ENCODE measurements around the gene MED27. TPM values are rescaled to one million over a fixed set of nuclear protein-coding genes. Genes with fewer than 3 reads are reported as not detected.

The MED27 gene
- total RNA-seq, 3 donors from 2014 or later, result 14.4 to 20.3 (median 15.8) TPM

DNA sequence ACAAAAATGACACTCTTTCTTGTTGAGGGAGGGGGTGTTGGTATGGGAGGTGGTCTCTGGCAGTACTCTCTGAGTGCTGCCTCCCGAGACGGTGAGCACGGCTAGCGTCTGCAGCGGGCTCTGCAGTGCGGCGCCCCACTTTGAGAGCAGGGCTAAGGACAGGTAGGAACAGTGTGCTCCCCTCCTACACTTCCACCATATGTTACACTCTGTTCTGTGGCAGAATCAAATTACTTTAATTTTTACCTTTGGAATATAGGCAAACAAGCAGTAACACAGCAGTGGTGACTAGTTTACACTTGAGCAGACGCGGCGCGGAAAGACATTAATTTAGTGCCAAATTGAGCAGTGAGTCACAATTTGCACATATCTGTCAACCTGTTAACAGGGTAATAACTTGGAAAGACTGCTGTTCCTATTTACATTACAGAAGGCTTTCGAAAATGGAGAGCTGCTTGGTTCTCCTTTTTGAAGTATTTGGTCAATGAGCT lies 136.3 kb downstream of the MED27 start:
- DNase-seq (ENCODE audit: low spot score in 2 of 2), result no peak
- no peak overlapping the region for H3K4me3 ChIP-seq
- TF ChIP-seq, protein P1, sequence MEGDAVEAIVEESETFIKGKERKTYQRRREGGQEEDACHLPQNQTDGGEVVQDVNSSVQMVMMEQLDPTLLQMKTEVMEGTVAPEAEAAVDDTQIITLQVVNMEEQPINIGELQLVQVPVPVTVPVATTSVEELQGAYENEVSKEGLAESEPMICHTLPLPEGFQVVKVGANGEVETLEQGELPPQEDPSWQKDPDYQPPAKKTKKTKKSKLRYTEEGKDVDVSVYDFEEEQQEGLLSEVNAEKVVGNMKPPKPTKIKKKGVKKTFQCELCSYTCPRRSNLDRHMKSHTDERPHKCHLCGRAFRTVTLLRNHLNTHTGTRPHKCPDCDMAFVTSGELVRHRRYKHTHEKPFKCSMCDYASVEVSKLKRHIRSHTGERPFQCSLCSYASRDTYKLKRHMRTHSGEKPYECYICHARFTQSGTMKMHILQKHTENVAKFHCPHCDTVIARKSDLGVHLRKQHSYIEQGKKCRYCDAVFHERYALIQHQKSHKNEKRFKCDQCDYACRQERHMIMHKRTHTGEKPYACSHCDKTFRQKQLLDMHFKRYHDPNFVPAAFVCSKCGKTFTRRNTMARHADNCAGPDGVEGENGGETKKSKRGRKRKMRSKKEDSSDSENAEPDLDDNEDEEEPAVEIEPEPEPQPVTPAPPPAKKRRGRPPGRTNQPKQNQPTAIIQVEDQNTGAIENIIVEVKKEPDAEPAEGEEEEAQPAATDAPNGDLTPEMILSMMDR (IDR thresholded peaks at IDR 0.05), result no peak
- no peak for TF ChIP-seq POLR2AphosphoS5 (IDR thresholded peaks at IDR 0.05)
- TF ChIP-seq POLR2A (IDR thresholded peaks at IDR 0.05), result no peak
- H3K36me3 ChIP-seq, result no peaks in the 10 kb centered on the region
- no peaks in the 10 kb centered on the region for H3K27me3 ChIP-seq
- H3K27ac ChIP-seq, result no peak overlapping the region
- H3K4me1 ChIP-seq, result no peaks in the 10 kb centered on the region
- H3K9me3 ChIP-seq, result no peaks in the 10 kb centered on the region
- intact Hi-C loops (cut with DNase I; ENCODE audit: low total_unique reads), result no loop called here

DNA sequence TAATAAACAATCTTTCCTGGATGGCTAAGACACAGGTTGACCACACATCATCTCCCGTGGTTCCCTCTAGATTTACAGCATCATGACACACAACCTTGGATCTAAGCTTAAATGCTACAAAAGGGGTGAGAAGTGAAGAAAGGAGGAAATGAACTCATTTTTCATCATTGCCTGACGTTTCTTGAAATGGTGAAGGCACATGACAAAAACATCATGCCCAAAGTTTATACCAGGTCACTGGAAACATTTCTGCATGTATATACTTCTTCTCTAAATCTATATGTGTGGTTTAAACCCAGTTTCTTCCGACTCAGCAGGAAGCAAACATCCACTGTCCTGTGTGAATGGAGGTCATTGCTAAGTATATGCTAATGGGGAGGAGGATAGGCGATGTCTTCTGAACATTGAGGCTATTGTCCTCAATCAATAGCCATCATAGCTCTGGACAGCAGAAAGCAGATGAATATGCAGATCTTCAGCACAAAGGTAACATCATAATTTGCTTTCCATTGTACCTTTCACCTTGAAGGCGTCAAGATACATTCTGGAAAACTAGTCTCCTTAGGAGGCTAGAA lies 137.4 kb downstream of the MED27 start:
- no peak for DNase-seq (ENCODE audit: low spot score in 2 of 2)
- H3K4me1 ChIP-seq, result no peaks in the 10 kb centered on the region
- no peak overlapping the region for H3K4me3 ChIP-seq
- no peaks in the 10 kb centered on the region for H3K27me3 ChIP-seq
- no peaks in the 10 kb centered on the region for H3K36me3 ChIP-seq
- TF ChIP-seq POLR2AphosphoS5 (IDR thresholded peaks at IDR 0.05) (no peak), POLR2A (IDR thresholded peaks at IDR 0.05) (no peak)
- TF ChIP-seq, protein P1 (IDR thresholded peaks at IDR 0.05), result no peak
- H3K27ac ChIP-seq, result no peak overlapping the region
- intact Hi-C loops (cut with DNase I; ENCODE audit: low total_unique reads), result no loop called here
- H3K9me3 ChIP-seq, result no peaks in the 10 kb centered on the region

DNA sequence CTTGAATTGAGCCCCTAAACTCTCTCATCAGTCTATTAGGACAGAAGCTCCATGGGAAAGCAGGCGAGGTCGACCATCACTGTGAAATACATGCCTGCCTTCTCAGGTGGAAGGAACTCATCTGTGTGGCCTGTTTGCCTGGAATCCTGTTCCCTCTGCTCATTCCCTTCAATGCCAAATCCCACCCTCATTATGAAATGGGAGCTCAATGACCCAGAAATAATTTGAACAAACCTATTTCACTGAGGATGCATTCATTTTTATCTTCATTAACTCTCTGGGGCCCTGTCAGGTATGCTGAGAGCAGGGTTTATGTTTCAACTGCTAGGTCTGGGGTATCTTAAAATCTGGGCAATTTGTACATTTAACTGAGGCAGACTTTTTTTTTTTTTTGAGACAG lies 142.2 kb downstream of the MED27 start:
- Histone ChIP-seq H3K27me3 (no peaks in the 10 kb centered on the region), H3K9me3 (no peaks in the 10 kb centered on the region), H3K4me1 (no peaks in the 10 kb centered on the region), H3K36me3 (no peaks in the 10 kb centered on the region), H3K27ac (no peak overlapping the region), H3K4me3 (no peak overlapping the region)
- intact Hi-C loops (cut with DNase I; ENCODE audit: low total_unique reads), result no loop called here
- no peak for DNase-seq (ENCODE audit: low spot score in 2 of 2)
- TF ChIP-seq, protein P1 (IDR thresholded peaks at IDR 0.05), result no peak
- TF ChIP-seq POLR2AphosphoS5 (IDR thresholded peaks at IDR 0.05) (no peak), POLR2A (IDR thresholded peaks at IDR 0.05) (no peak)

DNA sequence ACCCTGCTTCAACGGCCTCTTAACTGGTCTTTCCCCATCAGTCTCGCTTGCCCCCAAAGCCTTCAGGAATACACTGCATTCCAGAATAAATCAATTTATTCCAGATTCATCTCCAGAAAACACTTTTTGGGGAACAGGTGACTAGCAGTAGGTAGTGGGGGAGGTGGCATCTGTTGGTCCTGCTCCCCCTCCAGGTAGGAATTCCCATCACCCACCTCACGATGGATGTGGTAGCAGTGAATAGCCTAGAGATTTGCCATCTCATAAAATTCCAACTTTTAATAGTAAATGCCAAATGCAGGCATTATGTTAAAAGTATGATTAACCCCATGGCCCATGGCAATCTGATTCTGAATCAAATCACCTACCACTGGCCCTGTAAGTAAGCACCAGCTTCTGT lies 142.7 kb downstream of the MED27 start:
- H3K4me1 ChIP-seq, result no peaks in the 10 kb centered on the region
- H3K36me3 ChIP-seq, result no peaks in the 10 kb centered on the region
- H3K9me3 ChIP-seq, result no peaks in the 10 kb centered on the region
- DNase-seq (ENCODE audit: low spot score in 2 of 2), result no peak
- intact Hi-C loops (cut with DNase I; ENCODE audit: low total_unique reads), result no loop called here
- H3K27me3 ChIP-seq, result no peaks in the 10 kb centered on the region
- no peak overlapping the region for H3K27ac ChIP-seq
- TF ChIP-seq POLR2A (IDR thresholded peaks at IDR 0.05) (no peak), POLR2AphosphoS5 (IDR thresholded peaks at IDR 0.05) (no peak)
- TF ChIP-seq, protein P1 (IDR thresholded peaks at IDR 0.05), result no peak
- H3K4me3 ChIP-seq, result no peak overlapping the region

DNA sequence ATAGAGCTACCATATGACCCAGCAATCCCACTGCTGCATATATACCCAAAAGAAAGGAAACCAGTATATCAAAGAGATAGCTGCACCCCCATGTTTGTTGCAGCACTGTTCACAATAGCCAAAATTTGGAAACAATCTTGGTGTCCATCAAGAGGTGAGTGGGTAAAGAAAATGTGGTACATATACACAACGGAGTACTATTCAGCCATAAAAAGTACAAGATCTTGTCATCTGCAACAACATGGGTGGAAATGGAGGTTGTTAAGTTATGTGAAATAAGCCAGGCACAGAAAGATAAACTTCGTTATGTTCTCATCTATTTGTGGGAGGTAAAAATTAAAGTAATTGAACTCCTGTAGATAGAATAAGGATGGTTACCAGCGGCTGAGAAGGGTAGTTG lies 145.0 kb downstream of the MED27 start:
- intact Hi-C loops (cut with DNase I; ENCODE audit: low total_unique reads), result no loop called here
- no peak for DNase-seq (ENCODE audit: low spot score in 2 of 2)
- no peaks in the 10 kb centered on the region for H3K4me1 ChIP-seq
- no peak for TF ChIP-seq POLR2A (IDR thresholded peaks at IDR 0.05)
- TF ChIP-seq POLR2AphosphoS5 (IDR thresholded peaks at IDR 0.05), result no peak
- TF ChIP-seq, protein P1 (IDR thresholded peaks at IDR 0.05), result no peak
- H3K36me3 ChIP-seq, result no peaks in the 10 kb centered on the region
- no peak overlapping the region for H3K27ac ChIP-seq
- no peak overlapping the region for H3K4me3 ChIP-seq
- no peaks in the 10 kb centered on the region for H3K27me3 ChIP-seq
- no peaks in the 10 kb centered on the region for H3K9me3 ChIP-seq
